Stimulated activated CD8-positive, alpha-beta memory T cell treated with anti-CD3 and anti-CD28 coated beads, Interleukin-7, amount 100 ng/mL, for 1 hour (primary cell): ENCODE data around the gene STPG1.
A peak's percentile ranks its signal among the peaks of the same experiment; 100 is the strongest.

Experiments used
- DNase-seq, 2 donors: peaks; one replicate each; pipeline ENCODE4 v3.0.0-alpha.2; 2020; ENCODE audit warnings: low read depth in 2 of 2

Gene STPG1

GRCh38 chr1:24426744-24427544, 13.4 kb upstream of the STPG1 start:
- no peak for DNase-seq

DNA sequence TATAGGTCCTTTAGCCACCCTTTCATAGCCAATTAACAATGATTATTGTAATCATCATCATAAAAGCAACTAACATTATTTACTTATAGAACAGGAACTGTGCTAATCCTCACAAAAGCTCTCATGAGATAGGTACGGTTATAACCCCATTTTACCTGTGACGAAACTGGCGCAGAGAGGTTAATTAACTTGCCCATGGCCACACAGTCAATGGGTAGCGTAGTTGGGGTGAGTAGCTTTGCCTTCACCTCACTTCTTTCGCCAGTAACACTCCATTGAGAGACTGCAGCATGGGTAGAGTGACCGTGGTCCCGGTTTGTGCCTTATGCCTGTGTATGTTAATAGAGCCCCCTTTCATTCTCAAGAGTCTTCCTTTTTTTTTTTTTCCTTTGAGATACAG, 12.3 kb upstream of the STPG1 start:
- DNase-seq = no peak

DNA sequence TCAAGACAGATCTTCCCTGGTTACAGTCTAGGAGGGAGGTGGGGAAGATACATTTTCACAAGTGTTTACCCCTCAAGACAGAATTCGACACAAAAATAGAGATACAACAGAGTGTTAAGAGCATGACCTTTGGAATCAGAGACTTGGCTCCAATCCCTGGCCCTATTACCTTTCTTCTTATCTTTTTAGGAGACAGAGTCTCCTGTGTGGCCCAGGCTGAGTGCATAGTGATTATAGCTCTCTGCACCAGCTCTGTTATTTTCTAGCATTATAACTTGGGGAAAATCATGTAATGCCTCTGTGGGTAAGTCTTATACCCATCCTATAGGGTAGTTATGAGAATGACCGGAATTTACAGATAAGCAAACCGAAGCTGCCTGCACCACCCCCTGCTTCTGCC, 11.9 kb upstream of the STPG1 start:
- no peak for DNase-seq

DNA sequence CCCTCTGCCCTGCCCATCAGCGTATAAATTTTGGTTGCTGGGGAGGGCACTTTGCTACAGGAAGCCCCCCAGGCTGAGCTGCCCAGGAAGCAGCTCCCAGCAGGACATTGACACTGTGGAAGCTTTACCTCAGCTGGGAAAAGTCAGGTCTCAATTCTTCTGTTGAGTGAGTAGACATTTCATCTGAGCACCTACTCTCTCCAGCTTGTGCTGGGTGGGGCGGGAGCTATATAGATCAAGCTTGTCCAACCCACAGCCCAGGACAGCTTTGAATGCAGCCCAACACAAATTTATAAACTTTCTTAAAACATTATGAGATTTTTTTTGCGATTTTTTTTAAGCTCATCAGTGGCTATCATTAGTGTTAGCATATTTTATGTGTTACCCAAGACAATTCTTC, 11.4 kb upstream of the STPG1 start:
- DNase-seq = no peak

DNA sequence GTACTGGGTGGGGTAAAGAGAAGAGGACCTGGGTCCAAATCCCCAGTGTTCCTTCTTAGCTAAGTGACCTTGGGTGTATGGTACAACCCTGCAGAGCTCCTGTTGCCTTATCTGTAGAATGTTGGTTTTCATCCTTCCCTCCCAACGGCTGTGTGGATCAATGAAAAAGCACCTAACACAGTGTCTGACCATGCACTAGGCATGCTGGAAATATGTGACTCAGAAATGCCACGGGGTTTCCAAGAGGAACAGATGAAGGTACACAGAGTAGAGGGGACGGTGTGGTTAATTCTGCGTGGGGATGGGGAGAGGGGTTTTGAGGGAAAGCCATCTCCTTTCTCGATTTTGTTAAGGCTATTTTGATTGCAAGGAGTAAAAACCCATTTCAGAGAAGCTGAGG, 10.6 kb upstream of the STPG1 start:
- DNase-seq = no peak

- DNase-seq = no peak
These were observed 7.9 kb upstream of the STPG1 start for GRCh38 chr1:24421502-24421901.

DNA sequence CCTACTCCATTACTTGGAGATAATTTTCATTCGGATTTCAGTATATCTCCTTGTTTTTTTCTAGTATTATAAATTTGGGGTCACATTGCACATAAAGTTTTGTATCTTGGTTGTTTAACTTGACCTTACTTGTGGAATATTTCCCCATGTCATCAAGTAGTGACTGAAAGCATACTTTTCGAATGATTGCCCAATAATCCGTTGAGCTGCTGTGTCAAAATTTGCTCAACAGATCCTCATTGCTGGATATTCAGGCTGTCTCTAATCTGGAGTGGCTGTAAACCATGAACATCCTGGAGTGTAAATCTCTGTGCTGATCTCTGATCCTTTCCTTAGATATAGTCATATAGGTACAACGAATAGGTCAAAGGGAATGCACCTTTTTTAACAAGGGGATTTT, 7.0 kb upstream of the STPG1 start:
- DNase-seq = no peak

DNA sequence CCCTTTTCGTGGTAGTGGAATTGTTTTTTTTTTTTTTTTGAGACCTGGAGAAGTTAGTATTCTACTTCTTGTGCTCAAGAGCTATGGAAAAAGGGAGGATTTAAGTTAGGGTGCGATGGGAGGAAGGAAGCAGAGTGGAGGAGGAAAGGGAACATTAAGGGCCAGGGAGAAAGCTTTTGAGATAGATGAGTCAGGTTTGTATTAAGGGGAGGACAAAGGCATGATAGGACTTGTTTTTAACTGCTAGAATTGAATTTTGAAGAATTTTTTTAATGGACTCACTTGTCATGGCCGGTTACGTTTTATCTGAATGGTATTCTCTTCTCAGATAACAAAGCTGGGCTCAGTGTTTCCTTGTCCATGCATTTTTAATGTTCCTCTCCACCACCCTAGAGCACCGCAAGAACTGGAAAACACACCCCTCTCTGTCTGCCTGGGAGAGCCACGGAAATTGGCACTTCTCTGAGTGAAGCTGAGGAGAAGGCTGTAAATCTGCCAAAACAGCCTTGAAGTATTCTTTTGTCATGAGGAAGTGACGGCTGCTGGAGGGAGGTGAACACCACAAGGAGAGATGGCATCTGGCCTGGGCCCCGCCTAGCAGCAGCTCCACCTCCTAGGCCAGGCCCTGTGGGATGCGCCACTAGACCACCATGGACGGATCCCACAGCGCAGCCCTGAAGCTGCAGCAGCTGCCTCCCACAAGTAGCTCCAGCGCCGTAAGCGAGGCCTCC, 5.5 kb upstream of the STPG1 start:
- no peak for DNase-seq

- DNase-seq = no peak
These were observed 4.1 kb upstream of the STPG1 start for GRCh38 chr1:24417681-24418080.

DNA sequence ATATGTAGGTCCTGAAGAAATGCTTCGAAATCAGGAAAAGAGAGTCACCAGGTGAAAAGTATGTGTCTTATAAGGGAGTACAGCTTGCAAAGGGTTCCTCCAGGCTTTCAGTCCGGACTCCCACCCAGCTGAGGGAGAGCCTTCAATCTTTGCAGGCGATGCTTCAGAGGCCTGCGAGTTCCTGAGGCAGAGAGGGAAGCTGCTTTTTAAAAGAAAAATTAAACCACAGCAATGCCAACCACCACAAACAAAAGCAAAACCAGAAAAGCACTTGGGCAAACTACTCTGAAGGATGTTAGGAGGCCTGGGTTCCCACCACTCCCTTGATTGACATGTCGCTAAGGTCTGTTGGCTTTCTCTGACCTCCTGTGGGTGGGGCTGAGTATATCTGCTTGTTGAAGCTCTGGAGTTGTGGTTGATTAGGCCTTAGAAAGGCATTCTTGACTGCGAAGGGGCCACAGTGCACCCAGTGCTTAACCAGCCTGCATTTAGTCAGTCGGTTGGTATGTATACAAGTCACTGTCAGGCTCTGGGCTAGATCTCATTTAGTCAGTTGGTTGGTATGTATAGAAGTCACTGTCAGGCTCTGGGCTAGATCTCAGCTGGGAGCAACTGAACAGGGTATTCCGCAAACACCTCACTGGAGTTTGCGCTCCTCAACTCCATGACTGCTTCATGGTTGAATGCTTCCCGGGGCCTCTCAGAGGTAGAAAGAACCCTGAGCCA, 3.2 kb upstream of the STPG1 start:
- DNase-seq = no peak

- DNase-seq = no peak
These were observed 2.5 kb upstream of the STPG1 start for GRCh38 chr1:24415910-24416665.

DNA sequence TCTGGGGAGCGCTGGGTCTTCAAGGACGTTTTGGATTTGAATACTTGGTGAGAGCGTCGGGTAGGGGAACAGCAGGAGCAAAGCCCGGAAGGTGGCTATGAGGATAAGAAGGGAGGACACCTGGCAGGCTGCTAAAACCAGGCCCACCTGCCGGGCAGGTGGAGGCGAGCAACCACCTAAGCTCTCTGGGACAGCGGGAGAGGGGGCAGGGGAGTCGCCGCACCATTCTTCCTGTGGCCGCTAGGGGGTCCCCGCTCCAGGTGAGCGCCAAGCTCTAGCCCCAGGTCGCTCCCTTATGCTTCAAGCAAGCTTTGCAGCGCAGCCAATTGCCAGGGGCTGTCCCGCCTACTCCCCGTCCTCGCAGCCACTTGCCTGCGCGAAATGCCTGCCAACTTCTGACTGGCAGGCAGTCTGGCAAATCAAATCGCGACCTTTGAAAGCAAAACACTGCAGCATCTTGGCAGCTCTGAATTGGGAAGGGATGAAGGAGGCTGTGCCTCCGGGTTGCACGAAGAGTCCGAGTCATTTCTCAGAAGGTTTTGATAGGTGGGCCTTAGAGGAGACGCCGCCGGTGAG, 1.8 kb upstream of the STPG1 start, which contains the start of gene NIPAL3:
Gene NIPAL3, plus strand, starts transcription at position 469 of the 576 bp plus-strand sequence. CDS start 3,746 bp downstream, outside the sequence.
- peak; percentile 88 to 90 for DNase-seq

DNA sequence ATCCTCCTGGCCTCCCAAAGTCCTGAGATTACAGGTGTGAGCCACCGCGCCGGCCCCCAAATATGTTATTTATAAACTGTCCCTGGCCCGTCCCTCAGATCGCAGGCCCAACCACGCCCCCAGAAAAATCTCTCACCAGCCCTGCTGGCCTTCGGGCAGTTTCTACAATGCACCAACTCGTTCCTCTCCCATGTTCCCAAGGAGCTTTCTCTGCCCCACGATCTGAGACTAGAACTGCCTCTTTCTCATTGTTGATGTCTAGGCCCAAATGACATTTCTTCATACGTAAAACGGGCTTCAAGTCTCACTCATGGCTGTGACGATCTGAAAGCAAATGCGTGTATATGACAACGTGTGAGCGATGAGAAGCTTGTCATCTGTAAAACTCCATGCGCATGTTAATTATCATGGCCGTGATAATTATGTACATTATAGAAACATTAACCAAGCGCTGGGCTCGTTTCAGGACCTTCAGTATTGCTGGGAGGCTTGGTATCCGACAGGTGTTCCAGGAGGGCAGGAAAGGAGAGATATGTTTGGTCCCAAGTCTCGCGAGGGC, 1.3 kb upstream of the STPG1 start:
- no peak for DNase-seq

- no peak for DNase-seq
These were observed 1.2 kb downstream of the STPG1 start for GRCh38 chr1:24412408-24412807.

DNA sequence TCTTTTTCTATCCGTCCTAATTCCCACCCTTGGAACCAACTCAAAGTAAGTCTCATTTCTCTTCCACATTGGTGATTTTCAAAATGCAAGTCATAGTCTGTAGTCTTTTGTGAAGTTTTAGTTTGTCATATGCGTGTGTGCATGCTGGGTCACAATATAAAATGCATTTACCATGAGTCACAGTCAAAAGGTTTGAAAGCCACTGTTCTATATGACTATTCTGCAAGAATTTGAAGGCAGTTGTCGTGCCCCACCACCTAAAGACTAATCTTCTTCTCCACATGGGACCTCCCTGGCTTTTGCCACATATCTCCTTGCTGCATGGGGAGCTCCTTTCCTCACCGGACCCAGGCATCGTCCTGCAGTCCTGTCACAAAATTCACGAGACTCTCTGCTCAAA, 1.6 kb downstream of the STPG1 start:
- DNase-seq = no peak

- no peak for DNase-seq
These were observed 2.8 kb downstream of the STPG1 start for GRCh38 chr1:24410750-24411149.

DNA sequence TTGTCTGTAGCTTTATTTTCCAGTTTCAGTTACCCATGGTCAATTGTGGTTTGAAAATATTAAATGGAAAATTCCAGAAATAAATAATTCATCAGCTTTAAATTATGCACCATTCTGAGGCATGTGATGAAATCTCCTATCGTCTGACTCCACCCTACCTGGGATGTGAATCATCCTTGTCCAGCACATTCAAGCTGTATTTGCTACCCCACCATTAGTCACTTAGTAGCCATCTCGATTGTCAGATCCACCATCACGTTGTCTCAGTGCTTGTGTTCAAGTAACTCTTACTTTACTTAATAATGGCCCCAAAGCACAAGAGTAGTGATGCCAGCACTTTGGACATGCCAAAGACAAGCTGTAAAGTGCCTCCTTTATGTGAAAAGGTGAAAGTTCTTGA, 4.0 kb downstream of the STPG1 start:
- DNase-seq = no peak

DNA sequence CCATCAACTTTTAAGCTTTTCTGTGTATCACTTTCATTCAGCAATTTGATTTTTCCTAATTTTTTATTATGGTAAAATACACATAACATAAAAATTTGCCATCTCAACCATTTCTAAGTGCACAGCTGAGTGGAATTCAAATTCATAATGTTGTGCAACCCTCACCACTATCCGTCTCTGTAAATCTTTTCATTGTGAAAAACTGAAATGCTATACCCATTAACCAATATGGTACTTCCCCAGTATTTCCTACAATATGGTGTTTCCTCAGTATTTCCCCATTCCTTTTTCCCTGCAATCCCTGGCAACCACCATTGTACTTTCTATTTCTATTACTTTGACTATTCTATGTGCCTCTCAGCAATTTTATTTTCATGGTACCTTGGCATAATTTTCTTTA, 6.8 kb downstream of the STPG1 start:
- no peak for DNase-seq

DNA sequence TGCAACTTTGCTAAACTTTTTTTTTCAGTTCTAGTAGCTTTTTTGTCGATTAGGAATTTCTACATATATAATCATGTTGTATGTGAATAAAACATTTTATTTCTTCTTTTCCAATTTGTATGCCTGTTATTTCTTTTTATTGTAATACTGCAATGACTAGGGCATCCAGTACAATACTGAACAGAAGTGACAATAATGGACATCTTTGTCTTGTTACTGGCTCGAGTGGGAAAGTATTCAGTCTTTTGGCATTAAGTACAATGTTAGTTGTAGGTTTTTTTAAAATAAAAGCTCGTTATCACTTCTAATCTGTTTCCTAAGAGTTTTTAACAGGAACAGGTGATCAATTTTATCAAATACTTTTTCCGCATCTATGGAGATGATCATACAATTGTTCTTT, 9.8 kb downstream of the STPG1 start:
- no peak for DNase-seq

DNA sequence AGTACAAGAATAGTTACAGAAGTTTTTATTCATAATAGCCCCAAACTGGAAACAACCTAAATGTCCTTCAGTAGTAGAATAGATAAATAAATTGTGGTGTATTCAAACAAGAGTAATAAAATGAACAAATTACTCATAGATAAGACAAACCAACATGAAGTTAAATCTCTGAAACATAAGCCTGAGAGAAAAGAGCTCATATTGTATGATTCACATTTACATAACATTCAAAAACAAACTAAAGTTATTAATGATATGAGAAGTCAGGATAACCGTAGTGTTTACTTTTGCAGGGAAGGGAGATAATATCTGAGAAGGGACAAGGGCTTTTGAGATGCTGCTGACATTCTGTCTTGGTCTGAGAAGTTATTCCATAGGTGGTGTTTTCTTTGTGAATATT, 13.5 kb downstream of the STPG1 start:
- no peak for DNase-seq

- no peak for DNase-seq
These were observed 19.7 kb downstream of the STPG1 start for GRCh38 chr1:24393892-24394291.
